K562 (cell line): ENCODE results near the gene ASB12. TPM values are rescaled to one million over a fixed set of nuclear protein-coding genes. Genes with fewer than 3 reads are reported as not detected.

Experiments
- ATAC-seq: fragments of 200-7000 bp; cut with Tn5 transposase; 3 replicates; pipeline ENCODE4 v1.9.1; 2020; ENCODE audit warnings: moderate library complexity
- BruUV-seq: library from RNA; stranded (reverse); fragments of 400-500 nt; replicated peaks from 2 replicates; lab custom pipeline; 2021; lab: Mats Ljungman, UMichigan
- CTCF ChIA-PET: fragments of 300-600 bp; formaldehyde crosslinking; extraction: SDS; loops from one replicate; lab custom pipeline; 2021; ENCODE audit warnings: low intra/inter-chr PET ratio; lab: Yijun Ruan, JAX
- POLR2A ChIA-PET: fragments of 300-600, 350-650 bp; sonication (Branson Sonifier 250); formaldehyde crosslinking; extraction: SDS; loops from one replicate; lab custom pipeline; 2021; ENCODE audit warnings: antibody characterized with exemption, inconsistent platforms; lab: Yijun Ruan, JAX
- DNase-seq, 4 experiments: peaks; one replicate each; pipeline versions ENCODE4 v3.0.0 to v3.0.0-alpha.2; 2011 to 2018; ENCODE audit warnings: low spot score in 3 of 4, mixed read lengths in 3 of 4; ENCODE audit errors: extremely low read depth in 1 of 4
- FAIRE-seq: peaks from 2 replicates; lab custom pipeline; 2011; peaks lifted over from hg19 to GRCh38; lab: Jason Lieb, UNC
- H2AFZ ChIP-seq: 2 replicates; pipeline ENCODE4 v1.6.0; 2011; ENCODE audit warnings: low read depth, low read length, control low read depth, inconsistent platforms
- H3K27ac ChIP-seq: fragments of 200-600 bp; 3 replicates; pipeline ENCODE4 v1.8.0; 2011; ENCODE audit warnings: low read depth, mild to moderate bottlenecking, control low read depth, inconsistent platforms, low read length, moderate library complexity, mixed read lengths; ENCODE audit errors: extremely low read depth
- H3K27me3 ChIP-seq, 2 experiments: fragments of 300-600 bp in 1 of 2; 2 replicates in 1 of 2; 3 replicates in 1 of 2; pipeline versions ENCODE4 v1.6.0 to v1.8.0; 2011; ENCODE audit warnings: inconsistent platforms in 2 of 2, low read length in 2 of 2, mild to moderate bottlenecking in 1 of 2, mixed read lengths in 1 of 2, moderate library complexity in 1 of 2; ENCODE audit not compliant: control insufficient read depth in 2 of 2, insufficient read depth in 2 of 2
- H3K36me3 ChIP-seq: fragments of 300-600 bp; 3 replicates; pipeline ENCODE4 v1.8.0; 2011; ENCODE audit warnings: mild to moderate bottlenecking, low read length, inconsistent platforms; ENCODE audit not compliant: control insufficient read depth, insufficient read depth
- H3K4me1 ChIP-seq, 2 experiments: fragments of 200-600 bp in 1 of 2; replicated peaks in 1 of 2; 2 replicates in 1 of 2; 3 replicates in 1 of 2; pipeline versions ENCODE4 v1.5.1 to v1.8.0; 2011; ENCODE audit warnings: inconsistent platforms in 2 of 2, low read length in 2 of 2, mild to moderate bottlenecking in 1 of 2, mixed read lengths in 1 of 2, moderate library complexity in 1 of 2; ENCODE audit not compliant: control insufficient read depth in 2 of 2, insufficient read depth in 2 of 2
- H3K4me2 ChIP-seq: 2 replicates; pipeline ENCODE4 v1.6.1; 2011; ENCODE audit warnings: low read length, control low read depth, inconsistent platforms, mixed read lengths; ENCODE audit not compliant: insufficient read depth
- H3K4me3 ChIP-seq: fragments of 200-600 bp; sonication (generic), shearing (Covaris generic); 2 replicates; pipeline ENCODE4 v1.5.1; 2016; ENCODE audit warnings: control low read depth, inconsistent platforms
- H3K79me2 ChIP-seq: fragments of 200-600 bp; 3 replicates; pipeline ENCODE4 v1.8.0; 2011; ENCODE audit warnings: low read length, inconsistent platforms; ENCODE audit not compliant: control insufficient read depth, insufficient read depth
- H3K9ac ChIP-seq, 2 experiments: 2 replicates each; pipeline versions ENCODE4 v1.6.0 to v1.6.1; 2011; ENCODE audit warnings: low read depth in 2 of 2, low read length in 2 of 2, control low read depth in 1 of 2, inconsistent platforms in 1 of 2, mild to moderate bottlenecking in 1 of 2, mixed read lengths in 1 of 2; ENCODE audit not compliant: insufficient read depth in 1 of 2
- H3K9me1 ChIP-seq: one replicate; pipeline ENCODE4 v1.6.0; 2011; ENCODE audit warnings: inconsistent platforms, mild to moderate bottlenecking, low read length, moderate library complexity; ENCODE audit not compliant: control insufficient read depth, insufficient read depth
- H3K9me3 ChIP-seq: replicated peaks from 2 replicates; pipeline ENCODE4 v1.5.1; 2011; ENCODE audit warnings: low read depth, low read length, inconsistent platforms; ENCODE audit not compliant: control insufficient read depth, insufficient read depth
- H4K20me1 ChIP-seq: replicated peaks from 2 replicates; pipeline ENCODE4 v1.6.1; 2011; ENCODE audit warnings: low read length, inconsistent platforms, mixed read lengths; ENCODE audit not compliant: control insufficient read depth, insufficient read depth
- BCOR ChIP-seq: fragments of 450-650 bp; IDR thresholded peaks from 2 replicates; pipeline ENCODE4 v1.6.1; 2016
- BMI1 ChIP-seq: fragments of 150-350 bp; IDR thresholded peaks from 2 replicates; pipeline ENCODE4 v1.6.1; 2014; ENCODE audit warnings: low read length
- HMG20B ChIP-seq: fragments of 250-450 bp; sonication (Bioruptor Pico); IDR thresholded peaks from 2 replicates; pipeline ENCODE4 v1.5.0; 2021; ENCODE audit warnings: mild to moderate bottlenecking
- MYC ChIP-seq, 2 experiments: fragments of 250-450 bp in 1 of 2; sonication (Bioruptor Pico) in 1 of 2; IDR thresholded peaks; 2 replicates each; pipeline versions ENCODE4 v1.5.1 to v1.6.1; 2012 to 2021; ENCODE audit warnings: low read depth in 2 of 2, borderline replicate concordance in 1 of 2, improper control_type of control experiment in 1 of 2, low read length in 1 of 2, mild to moderate bottlenecking in 1 of 2, moderate library complexity in 1 of 2
- NFIC ChIP-seq: fragments of 450-650 bp; IDR thresholded peaks from 2 replicates; pipeline ENCODE4 v1.6.1; 2017; ENCODE audit warnings: mild to moderate bottlenecking, inconsistent platforms
- ZC3H8 ChIP-seq: fragments of 450-650 bp; IDR thresholded peaks from 2 replicates; pipeline ENCODE4 v1.6.1; 2017
- ZNF444 ChIP-seq: fragments of 250-450 bp; sonication (Bioruptor Pico); IDR thresholded peaks from 2 replicates; pipeline ENCODE4 v1.4.0; 2020; ENCODE audit warnings: mild to moderate bottlenecking, moderate library complexity
- WGBS: fragments of 100-300 bp; shearing (Covaris generic); methylation state at CpG from one replicate; pipeline ENCODE4 v1.1.6; 2016; ENCODE audit warnings: low coverage, mixed read lengths; ENCODE audit not compliant: insufficient coverage; ENCODE audit errors: missing lambda C conversion rate; 5-methylcytosine and 5-hydroxymethylcytosine counted together
- in situ Hi-C: fragments of 300-500 bp; cut with MboI; formaldehyde crosslinking; loops from 4 replicates; pipeline ENCODE4 v1.15.0; 2018; ENCODE audit warnings: inconsistent platforms, mixed read lengths
- intact Hi-C: fragments of 100-400 bp; cut with micrococcal nuclease; formaldehyde crosslinking; loops from 2 replicates; pipeline ENCODE4 v1.14.2; 2022
- polyA plus RNA-seq, 8 experiments: library from polyadenylated mRNA; depleted of rRNA in 4 of 8; stranded (reverse) in 5 of 8; unstranded in 3 of 8; fragments of >200 nt; fragmentation: Nextera tagmentation in 2 of 8; fragmentation: Illumina TruSeq in 1 of 8; extraction: Ambion mirVana in 2 of 8; extraction: Trizol in 1 of 8; gene quantifications; 2 replicates each; pipeline versions ENCODE4 v1.2.1 to v1.2.3, GENCODE V29; 2011 to 2014; ENCODE audit warnings: inconsistent platforms in 1 of 8, missing spikeins in 1 of 8
- total RNA-seq, 7 experiments: library from RNA; depleted of rRNA in 6 of 7; stranded (reverse); fragments of >200 nt in 6 of 7; fragmentation: Illumina TruSeq in 2 of 7; extraction: Trizol in 2 of 7; gene quantifications; 2 replicates each; pipeline versions ENCODE4 v1.2.1 to v1.2.3, GENCODE V29; 2011 to 2021; ENCODE audit warnings: low replicate concordance in 1 of 7
- TF ChIP-seq, protein P1 (sequence below), 2 experiments: fragments of 200-800 bp in 1 of 2; sonication (Bioruptor generic) in 1 of 2; sonication (generic) in 1 of 2; formaldehyde crosslinking in 1 of 2; IDR thresholded peaks in 1 of 2; conservative IDR thresholded peaks in 1 of 2; 2 replicates each; pipeline versions ENCODE4 v1.5.0 to v1.6.1; 2016 to 2020; ENCODE audit warnings: missing compliant biosample characterization in 1 of 2, missing genetic modification characterization in 1 of 2, missing genetic modification reagents in 1 of 2
- TF ChIP-seq, protein P2 (sequence below): IDR thresholded peaks from 2 replicates; pipeline ENCODE4 v1.6.1; 2011; ENCODE audit not compliant: insufficient read length; ENCODE audit errors: extremely low read depth
- TF ChIP-seq, protein P3 (sequence below): sonication (generic); formaldehyde crosslinking; IDR thresholded peaks from 2 replicates; pipeline ENCODE4 v1.9.0; 2022; ENCODE audit warnings: mild to moderate bottlenecking, missing genetic modification reagents
- TF ChIP-seq, protein P4 (sequence below): sonication (generic); formaldehyde crosslinking; IDR thresholded peaks from 2 replicates; pipeline ENCODE4 v1.8.1; 2023; ENCODE audit warnings: mild to moderate bottlenecking, missing genetic modification reagents, moderate library complexity

Gene ASB12
- total and polyA plus RNA-seq, 9 of the 15 experiments (the other 6 are each of a cell fraction or from before 2014, with no cell fraction given), result 0.14 to 0.70 (median 0.33) TPM; not detected in 2

DNA sequence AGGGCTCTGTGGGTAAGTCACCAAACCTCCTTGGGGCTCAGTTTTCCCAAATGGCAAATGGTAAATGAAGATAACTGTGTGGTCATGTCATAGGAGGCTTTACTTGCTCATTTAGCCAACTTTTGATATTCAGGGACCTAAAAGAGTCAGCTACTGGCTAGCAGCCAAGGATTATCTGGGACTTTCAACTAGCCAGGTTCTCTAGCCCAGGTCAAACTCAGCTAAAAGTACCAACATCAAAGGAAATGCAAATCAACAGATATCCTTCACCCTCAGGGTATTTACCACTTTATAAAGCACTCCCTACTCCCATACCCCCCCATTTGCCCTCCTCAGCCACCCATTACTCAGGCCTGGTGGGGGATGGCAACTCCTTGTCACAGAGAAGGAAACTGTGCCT lies 32.4 kb downstream of the ASB12 start:
- ChIA-PET POLR2A (no interaction called here), CTCF (no interaction called here)
- DNase-seq, result peak in 2 of 4 experiments; percentile 15 to 59
- BruUV-seq, result no TSS peak
- TF ChIP-seq ZC3H8 (no peak), NFIC (peak; percentile 74)
- Histone ChIP-seq H3K27ac (no peak overlapping the region), H3K4me1 (peaks cover 0 to 2% of the 10 kb centered on the region in 2 experiments; a peak in 2 of 5 replicates), H3K4me2 (no peak overlapping the region), H3K36me3 (no peaks in the 10 kb centered on the region), H3K4me3 (no peak overlapping the region), H4K20me1 (no peaks in the 10 kb centered on the region), H3K9me1 (no peaks in the 10 kb centered on the region), H3K9me3 (no peaks in the 10 kb centered on the region), H2AFZ (no peak overlapping the region), H3K79me2 (no peaks in the 10 kb centered on the region), H3K9ac (no peak overlapping the region), H3K27me3 (no peaks in the 10 kb centered on the region)
- in situ Hi-C loops (no loop called here), intact Hi-C loops (no loop called here)
- ATAC-seq, result no peak; the same call in 2 of the 3 replicates
- no peak for FAIRE-seq

DNA sequence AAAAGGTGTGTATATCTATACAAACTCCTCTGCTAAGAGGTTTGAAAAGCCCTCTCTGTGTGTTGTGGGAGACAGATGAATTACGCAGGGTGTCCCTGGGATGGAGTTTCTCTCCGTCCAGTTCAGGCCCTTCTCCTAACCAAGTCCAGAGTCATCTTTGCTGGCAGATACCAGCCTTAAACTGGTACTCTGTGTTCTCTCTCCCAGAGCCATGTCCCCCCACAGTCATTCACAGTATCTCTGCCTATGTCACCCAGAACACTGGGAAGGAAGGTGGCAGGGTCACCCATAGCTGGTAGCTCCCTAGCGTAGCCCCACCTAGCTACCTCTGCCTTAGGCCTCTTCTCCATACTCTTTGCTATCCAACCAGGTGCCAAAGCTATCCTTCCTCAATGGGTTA lies 33.8 kb downstream of the ASB12 start:
- Histone ChIP-seq H3K9me3 (no peaks in the 10 kb centered on the region), H3K27ac (no peak overlapping the region), H3K79me2 (no peaks in the 10 kb centered on the region), H2AFZ (no peak overlapping the region), H3K27me3 (no peaks in the 10 kb centered on the region), H3K4me3 (no peak overlapping the region), H4K20me1 (no peaks in the 10 kb centered on the region), H3K9me1 (no peaks in the 10 kb centered on the region), H3K4me2 (no peak overlapping the region), H3K9ac (no peak overlapping the region), H3K36me3 (peaks cover 2% of the 10 kb centered on the region; the same call in 1 of the 3 replicates), H3K4me1 (peaks cover 0 to 2% of the 10 kb centered on the region in 2 experiments; a peak in 2 of 5 replicates)
- no CpG with 5 or more reads among the region's 3 CpGs for WGBS
- DNase-seq, result no peak
- POLR2A ChIA-PET, result interaction anchor here (1.0 kb wide), 1 partner anchor 9 kb away, joined by 3 read pairs; no protein-coding TSS in a partner anchor
- in situ Hi-C loops (no loop called here), intact Hi-C loops (no loop called here)
- no peak for ATAC-seq
- BruUV-seq, result no TSS peak
- no peak for FAIRE-seq
- CTCF ChIA-PET, result no interaction called here
- TF ChIP-seq, protein P1, sequence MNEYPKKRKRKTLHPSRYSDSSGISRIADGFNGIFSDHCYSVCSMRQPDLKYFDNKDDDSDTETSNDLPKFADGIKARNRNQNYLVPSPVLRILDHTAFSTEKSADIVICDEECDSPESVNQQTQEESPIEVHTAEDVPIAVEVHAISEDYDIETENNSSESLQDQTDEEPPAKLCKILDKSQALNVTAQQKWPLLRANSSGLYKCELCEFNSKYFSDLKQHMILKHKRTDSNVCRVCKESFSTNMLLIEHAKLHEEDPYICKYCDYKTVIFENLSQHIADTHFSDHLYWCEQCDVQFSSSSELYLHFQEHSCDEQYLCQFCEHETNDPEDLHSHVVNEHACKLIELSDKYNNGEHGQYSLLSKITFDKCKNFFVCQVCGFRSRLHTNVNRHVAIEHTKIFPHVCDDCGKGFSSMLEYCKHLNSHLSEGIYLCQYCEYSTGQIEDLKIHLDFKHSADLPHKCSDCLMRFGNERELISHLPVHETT (CRISPR knock-in tag; conservative IDR thresholded peaks at IDR 0.05 in 1 of 2, IDR thresholded peaks at IDR 0.05 in 1 of 2), result no peak
- TF ChIP-seq, protein P2, sequence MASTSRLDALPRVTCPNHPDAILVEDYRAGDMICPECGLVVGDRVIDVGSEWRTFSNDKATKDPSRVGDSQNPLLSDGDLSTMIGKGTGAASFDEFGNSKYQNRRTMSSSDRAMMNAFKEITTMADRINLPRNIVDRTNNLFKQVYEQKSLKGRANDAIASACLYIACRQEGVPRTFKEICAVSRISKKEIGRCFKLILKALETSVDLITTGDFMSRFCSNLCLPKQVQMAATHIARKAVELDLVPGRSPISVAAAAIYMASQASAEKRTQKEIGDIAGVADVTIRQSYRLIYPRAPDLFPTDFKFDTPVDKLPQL, result no peak
- TF ChIP-seq, protein P3, sequence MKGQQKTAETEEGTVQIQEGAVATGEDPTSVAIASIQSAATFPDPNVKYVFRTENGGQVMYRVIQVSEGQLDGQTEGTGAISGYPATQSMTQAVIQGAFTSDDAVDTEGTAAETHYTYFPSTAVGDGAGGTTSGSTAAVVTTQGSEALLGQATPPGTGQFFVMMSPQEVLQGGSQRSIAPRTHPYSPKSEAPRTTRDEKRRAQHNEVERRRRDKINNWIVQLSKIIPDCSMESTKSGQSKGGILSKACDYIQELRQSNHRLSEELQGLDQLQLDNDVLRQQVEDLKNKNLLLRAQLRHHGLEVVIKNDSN, result no peak
- TF ChIP-seq HMG20B (CRISPR knock-in tag), result no peak
- TF ChIP-seq ZNF444 (CRISPR knock-in tag), result no peak
- TF ChIP-seq BCOR, result no peak
- TF ChIP-seq MYC (IDR thresholded peaks at IDR 0.05; ENCODE audit: low read depth, low read length), result no peak
- no peak for TF ChIP-seq MYC (CRISPR knock-in tag; IDR thresholded peaks at IDR 0.05; ENCODE audit: borderline replicate concordance, low read depth)
- TF ChIP-seq, protein P4, sequence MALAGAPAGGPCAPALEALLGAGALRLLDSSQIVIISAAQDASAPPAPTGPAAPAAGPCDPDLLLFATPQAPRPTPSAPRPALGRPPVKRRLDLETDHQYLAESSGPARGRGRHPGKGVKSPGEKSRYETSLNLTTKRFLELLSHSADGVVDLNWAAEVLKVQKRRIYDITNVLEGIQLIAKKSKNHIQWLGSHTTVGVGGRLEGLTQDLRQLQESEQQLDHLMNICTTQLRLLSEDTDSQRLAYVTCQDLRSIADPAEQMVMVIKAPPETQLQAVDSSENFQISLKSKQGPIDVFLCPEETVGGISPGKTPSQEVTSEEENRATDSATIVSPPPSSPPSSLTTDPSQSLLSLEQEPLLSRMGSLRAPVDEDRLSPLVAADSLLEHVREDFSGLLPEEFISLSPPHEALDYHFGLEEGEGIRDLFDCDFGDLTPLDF (CRISPR knock-in tag), result no peak
- TF ChIP-seq BMI1, result no peak
